HG03280 (cell line): ENCODE data around the gene ANKRD66.
"Not testable (repeated sequence)": the region's sequence is repeated elsewhere in the genome, so short reads cannot be mapped to it uniquely, and the experiment has no call there.

ENCODE experiments used
- ATAC-seq: cut with Tn5 transposase; IDR thresholded peaks from one replicate; pipeline ENCODE4 v1.9.1; 2021; ENCODE audit warnings: mild to moderate bottlenecking, moderate library complexity; ENCODE audit not compliant: unreplicated experiment

ANKRD66 gene

DNA sequence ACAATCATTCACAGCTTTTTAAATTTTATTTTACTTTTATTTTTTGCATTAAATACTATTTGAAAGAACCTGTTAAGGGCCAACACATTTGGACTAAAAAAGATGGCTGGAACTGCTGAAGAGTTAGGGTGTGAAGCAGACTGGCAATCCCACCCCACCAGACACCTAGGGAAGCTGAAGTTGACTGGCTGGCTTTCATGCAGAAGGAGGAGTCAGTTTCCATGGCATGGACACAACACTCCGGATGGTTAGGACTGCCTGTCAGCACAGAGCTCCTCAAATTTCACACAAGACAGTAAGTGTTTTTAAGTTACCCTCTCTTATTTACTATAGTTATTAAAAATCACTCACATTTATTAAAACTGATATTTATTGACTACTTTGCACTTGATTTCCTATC lies at the start of gene ANKRD66:
Gene ANKRD66 (plus strand): TSS at position 238 of the 400 bp plus-strand sequence. CDS start 5,016 bp downstream, outside the sequence.
- no peak for ATAC-seq

DNA sequence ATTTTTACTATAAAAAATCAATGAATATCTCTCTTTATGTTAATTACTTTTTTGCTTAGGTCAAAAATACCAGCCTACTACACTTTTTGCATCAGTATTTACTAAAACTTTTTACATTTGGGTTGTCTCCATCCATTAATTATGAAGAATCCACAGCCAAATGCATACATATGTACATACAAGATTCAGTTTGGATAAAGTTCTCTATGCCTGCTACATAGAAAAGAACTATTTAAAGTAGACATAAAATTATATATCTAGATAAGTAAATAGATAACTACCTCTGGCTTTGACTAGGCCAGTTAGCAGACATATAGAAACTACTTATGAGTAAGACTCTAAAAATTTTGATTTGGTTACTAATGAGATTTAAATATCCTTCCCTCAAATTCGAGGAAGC lies 46.8 kb upstream of the ANKRD66 start:
- ATAC-seq, result no peak

DNA sequence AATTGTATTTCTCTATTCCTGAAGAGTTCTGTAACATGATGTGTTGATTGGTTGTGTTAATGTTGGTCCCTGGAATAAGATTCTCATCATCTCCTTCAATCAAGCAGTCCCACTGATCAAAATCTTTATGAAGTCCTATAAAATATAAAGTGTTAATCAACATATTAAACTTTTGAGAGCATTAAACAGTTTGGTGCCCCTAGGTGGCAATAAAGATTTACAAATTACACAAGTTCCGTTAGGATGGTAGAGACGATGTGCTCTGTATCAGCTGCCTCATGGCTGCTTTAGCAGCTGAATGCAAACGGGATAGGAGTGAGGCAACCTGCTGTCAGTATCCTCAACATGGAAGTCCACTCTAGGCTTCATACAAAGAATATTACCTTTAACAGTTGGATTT lies 42.2 kb upstream of the ANKRD66 start:
- no peak for ATAC-seq

DNA sequence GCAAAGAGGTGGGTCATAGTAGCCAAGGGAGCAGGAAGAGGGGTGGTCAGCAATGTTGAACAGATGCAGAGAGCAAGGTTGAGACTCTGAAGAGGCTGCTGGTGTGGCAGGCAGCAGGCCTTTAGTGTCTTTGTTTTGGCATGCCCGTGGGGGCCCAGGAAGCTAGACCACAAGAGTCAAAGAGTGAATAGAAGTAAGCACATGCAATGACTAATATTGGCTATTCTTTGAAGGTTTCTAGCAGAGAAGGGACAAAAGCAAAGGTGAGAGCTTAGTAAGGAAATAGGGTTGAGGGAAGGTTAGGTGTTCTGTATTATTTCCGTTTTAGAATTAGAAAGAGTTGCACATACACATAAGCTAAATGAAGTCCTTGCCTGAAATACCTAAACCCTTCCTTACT lies 40.3 kb upstream of the ANKRD66 start:
- ATAC-seq, result no peak

DNA sequence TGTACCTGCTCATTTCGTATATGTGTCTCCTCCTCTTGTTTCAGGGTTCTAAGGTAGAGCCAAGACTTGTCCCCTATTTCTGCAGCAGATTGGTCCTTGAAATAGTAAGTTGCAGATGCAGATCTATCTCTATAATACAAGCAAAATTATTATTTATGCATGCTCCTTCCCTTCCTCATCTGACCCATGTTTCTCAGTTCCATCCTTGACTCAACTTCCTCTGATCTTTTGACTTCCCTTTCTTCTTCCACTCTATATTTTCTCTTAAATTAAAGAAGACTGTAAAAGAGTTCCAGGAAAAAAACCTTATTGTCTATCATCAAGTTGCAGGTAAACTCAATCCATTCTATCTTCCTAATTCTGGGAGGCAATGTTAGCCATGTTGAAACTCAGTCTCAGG lies 35.2 kb upstream of the ANKRD66 start:
- no peak for ATAC-seq

DNA sequence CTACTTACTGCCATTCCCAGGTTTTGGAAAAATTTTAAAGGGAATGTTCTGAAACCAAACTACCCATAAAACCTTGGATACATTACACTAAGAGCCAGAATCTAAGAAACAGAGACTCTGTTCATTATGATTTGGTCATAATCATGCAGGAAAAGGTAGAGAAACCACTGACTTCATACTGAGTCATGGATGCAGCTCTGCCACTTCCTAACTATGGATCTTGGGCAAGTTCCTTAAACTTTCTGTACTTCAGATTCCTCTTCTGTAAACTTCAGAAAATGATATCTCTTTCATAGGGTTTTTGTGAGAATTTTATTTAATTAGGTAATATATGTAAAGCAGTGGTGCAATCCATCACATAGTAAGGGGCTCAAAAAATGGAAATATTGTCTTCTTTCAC lies 31.6 kb upstream of the ANKRD66 start:
- no peak for ATAC-seq

DNA sequence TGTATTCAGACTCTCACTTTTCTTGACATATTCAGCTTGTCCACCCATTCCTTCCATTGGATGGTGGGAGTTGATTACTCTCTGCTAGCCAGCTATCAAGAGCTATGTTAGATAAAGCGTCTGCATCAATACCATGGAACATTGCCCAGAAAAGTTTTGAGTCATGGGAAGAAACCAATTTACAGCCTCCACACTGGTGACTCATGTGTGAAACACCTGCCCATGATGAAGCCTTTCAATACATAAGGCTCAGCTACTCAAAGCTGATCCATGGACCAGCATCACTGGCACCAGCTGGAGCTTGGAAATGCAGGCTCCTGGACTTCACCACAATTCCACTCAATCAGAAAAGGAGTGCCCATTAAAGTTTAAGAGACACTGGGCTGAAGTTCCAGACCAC lies 27.6 kb upstream of the ANKRD66 start:
- no peak for ATAC-seq

DNA sequence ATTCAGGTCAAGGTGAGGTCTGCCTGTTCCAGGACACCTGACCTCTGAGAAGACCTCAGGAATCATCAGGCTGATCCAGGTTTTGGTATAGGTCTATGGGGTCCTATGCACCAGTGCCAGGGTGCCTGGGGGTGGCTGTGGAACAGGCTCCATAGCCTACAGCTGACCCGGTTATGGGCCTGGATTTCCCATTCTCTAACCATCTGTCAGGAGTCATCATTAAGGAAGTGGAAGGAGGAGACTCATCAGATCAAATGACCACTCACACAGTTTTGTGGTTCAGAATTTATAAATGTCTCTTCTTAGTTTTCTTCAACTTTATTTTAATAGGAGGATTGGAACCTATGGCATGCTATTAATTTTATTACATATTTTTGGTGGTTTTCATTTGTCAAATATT lies 26.3 kb upstream of the ANKRD66 start:
- ATAC-seq, result no peak

DNA sequence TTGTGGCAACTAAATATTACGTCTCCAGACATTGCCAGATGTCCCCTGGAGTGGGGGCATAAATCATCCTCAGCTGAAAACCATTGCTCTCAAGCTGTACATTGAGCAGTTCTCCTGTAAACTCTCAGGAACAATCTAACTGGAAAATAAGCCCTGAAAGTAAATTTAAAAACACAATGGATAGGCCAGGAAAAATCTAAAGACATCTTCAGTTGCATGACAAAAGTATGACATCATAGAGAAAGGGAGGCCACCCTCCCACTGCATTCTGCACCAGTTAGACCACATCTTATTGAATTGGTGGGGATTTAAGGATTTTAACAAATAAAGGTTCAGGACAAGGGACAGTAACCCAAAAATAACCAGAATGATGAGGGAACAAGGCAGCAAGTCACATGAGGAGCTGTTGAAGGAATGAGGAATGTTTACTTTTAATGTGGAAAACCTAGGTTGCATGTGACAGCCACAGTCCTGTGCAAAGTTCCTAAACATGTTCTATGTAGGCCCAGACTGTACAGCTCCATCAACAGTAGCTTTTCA lies 16.9 kb upstream of the ANKRD66 start:
- no peak for ATAC-seq

DNA sequence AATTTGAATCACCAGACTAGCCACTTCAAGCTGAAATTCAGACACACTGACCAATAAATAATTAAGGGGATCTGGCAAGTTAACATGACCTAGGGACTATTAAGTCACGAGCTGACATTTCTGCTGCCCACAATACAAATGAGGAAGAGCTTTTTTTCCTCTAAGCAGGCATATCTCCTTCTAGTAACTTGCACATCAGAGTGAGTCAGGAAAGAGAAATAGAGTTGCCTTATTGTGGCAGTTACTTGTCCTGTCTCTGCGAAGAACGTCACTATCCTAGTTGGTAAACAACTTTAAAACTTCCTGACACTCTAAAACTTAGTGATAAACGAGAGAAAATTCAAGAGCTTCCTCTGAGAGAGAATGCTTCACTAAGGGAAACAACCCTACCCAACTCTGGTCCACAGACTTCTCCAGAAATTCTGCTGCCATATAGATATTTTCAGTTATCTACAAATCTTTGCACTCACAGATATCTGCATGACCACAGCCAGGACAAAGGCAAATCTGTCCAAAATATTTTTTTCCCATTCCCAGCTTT lies 15.7 kb upstream of the ANKRD66 start:
- ATAC-seq, result no peak

DNA sequence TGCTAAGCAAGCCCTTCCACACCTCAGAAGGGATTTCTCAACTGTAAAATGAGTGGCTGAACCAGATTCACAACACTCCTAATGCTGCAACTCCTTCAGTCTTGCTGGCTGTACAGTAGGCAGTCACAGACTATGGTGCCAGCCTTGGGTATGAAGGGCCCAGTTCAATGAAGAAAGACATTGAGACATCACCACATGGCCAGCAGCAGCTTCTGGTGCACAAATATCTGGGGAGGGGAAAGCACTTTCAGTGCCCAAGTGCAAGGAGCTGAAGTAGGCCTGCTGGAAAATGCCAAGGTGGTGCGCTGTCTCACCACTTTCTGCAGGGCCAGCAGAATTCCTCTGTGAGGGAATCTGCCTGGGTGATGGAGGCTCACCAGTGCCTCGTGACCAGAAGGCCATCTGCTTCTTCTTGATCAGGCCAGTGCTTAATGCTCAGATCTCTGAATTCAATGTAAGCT lies 13.4 kb upstream of the ANKRD66 start:
- no peak for ATAC-seq

DNA sequence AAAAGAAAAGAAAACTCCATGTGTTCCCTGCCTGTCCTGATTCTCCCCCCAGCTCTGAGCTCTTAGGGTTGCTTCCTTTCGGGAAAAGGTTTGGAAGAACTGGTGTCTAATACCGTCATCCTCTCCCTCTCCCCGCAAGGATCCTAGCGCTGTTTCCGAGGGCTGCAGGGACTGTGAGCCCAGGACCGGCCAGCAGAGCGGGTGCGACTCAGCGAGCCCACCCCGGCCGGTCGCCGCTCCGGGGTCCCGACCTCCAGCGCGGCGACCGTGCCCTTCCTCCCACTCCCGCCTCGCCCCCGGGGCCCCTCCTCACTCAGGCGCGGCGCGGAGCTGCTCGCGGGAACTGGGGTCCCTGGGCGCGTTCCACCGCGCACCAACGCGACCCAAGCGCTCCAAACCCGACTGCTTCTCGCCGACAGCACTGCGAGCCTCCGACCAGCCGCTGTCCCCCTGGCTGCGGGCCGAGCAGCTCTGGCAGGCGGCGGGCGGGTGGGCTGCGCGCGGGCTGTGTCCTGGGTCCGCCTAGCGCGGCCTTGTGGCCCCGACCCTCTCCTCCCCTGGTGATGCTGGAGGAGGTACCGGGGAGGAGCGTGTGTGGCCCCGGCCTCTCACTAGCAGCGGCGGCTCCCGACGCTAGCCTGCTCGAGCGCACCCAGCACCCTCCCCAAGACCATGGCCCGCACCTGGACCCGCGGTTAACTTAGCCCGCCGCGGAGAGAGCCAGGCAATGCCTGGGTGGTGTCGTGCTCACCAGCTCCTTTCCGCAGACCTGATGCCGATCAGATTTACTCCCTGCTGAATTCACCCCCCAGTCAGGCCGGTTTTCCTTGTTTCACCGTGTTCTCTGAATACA lies 11.6 kb upstream of the ANKRD66 start, which contains the start of gene PLA2G7:
Gene PLA2G7 (minus strand): TSS at position 509 of the 853 bp plus-strand sequence. CDS start 12,484 bp downstream, outside the sequence.
- no peak for ATAC-seq

DNA sequence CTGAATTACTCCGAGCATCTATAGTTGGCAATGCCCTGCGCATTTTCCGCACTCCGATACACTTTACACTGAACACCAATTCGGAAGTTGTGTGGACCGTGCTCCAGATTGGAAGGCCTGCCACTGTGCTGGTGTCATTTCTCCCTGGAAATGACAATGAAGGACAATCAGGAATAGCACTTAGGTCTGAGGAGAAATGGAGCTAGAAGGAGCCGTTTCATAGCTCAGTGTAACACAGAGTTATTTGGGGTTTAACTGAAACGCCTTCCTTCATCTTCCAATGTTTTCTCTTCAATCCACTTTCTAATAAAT lies 11.1 kb upstream of the ANKRD66 start:
- no peak for ATAC-seq

DNA sequence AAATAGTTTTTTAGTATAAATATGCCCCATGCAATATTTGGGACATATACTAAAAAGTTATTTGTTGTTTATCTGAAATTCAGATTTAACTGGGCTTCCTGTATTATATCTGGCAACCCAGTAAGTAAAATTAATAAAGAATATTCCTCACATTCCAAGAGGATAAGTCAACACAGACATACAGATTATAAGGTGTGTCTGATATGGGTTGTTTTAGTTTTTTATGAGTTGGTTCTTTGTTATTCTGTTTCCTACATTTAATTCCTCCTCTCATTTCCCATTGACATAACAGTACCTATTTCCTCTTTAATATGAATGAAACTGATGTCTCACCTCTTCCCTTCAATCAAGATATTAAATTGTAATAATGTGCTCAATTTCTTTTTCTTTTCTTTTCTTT lies 9.8 kb upstream of the ANKRD66 start:
- no peak for ATAC-seq

DNA sequence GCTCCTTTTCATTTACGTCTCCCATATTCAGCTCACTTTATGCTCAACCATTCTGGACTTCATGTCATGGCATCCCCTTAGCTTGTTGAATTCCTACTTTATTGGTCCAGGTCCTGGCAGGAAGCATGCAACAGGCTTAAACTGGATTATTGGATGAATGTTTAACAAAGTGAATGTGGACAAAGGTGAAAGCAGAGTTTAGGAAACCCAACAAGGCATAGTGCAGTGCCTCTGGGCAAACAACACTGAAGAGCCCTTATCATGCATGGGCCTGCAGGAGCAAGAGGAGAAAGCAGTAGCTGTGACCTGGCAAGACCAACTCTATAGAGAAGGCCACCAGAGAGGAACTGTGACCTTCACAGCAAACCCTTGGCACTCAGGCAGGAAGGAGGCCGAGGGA lies 5.3 kb upstream of the ANKRD66 start:
- no peak for ATAC-seq

DNA sequence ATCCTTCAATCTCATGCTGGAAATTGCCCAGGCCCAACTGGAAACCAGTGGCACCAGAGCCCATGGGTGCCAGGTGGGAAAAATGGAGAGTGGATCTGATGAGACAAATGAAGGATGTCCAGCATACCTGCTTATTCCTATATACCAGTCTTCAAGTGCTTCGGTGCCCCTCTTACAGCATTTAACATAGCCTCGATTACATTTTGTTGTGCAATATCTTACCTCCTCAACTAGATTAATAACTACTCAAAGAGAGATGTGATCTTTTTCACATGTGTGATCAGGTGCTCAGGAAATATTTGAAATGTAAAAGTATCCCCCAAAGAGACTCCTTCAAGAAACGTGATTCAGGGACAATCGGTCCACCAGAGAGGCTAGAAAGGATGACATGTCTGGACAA lies 4.8 kb upstream of the ANKRD66 start:
- no peak for ATAC-seq

DNA sequence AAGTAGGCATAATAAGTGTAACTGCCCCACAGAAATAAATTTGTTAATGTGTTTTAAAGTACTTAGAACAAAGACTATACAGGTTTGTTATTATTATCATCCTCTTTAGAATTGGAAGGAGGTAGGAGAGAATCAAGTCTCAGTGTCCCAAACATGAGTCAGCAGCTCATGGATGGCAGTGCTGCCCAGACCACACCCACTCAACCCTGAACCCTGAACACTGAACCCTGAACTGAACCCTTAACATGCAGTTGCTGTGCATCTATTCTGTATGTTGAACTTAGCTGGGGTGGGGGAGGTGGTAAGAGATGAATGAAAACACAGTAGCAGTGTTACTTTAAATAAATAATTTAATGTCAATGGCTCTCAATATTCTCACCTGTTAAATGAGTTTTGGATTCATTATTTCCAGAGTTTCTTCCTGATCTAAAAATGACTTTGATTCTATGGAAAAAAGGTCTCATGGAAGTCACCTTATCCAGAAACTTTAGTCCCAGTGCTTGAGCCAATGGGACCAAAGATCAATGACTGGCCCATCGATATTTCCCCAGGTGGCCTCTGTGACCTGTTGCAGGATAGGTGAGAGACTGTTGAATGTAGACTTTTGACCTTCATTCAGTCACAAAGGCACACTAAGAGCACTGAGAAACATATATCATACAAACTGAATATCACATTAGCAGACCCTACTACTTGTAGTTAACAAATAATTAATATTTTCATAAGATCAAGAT lies 3.1 kb upstream of the ANKRD66 start:
- ATAC-seq, result no peak

DNA sequence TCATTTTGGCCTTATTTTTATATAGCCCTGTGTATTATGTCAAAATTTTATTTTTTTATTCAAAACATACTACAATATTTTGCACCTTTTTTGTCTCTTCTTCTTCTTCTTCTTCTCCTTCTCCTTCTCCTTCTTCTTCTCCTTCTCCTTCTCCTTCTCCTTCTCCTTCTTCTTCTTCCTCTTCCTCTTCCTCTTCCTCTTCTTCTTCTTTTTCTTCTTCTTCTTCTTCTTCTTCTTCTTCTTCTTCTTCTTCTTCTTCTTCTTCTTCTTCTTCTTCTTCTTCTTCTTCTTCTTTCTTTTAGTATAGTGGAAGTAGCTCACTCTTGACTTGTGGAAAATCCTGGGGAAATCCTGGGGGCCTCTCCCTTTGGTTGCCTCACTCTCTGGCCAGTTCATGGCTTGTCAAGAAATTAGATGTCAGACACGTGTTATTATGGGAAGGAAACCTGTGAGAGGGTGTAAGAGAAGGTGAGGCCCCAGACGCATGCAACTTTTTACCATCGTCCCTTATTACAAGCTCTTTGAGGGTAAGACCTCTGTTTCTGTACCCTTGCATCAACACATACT lies 2.5 kb upstream of the ANKRD66 start:
- not testable (repeated sequence) for ATAC-seq

DNA sequence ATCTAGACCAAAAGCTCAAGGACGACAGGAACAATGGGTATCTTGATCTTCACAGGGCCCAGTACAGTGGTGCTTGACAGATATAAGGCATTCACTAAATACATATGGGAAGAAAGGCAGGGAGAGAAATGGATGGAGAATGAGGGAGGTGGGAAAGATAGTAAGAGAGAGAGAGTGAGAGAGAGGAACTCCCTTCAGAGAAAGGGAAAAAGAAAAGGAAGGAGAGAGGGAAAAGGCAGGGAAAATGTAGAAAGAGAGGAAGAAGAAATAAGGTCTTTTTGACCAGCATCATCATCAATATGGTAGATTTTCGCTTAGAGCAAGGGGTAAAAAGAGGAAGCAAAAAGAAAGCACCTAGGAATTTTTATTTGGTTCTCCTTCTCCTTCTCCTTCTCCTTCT lies 760 bp upstream of the ANKRD66 start:
- ATAC-seq, result no peak

DNA sequence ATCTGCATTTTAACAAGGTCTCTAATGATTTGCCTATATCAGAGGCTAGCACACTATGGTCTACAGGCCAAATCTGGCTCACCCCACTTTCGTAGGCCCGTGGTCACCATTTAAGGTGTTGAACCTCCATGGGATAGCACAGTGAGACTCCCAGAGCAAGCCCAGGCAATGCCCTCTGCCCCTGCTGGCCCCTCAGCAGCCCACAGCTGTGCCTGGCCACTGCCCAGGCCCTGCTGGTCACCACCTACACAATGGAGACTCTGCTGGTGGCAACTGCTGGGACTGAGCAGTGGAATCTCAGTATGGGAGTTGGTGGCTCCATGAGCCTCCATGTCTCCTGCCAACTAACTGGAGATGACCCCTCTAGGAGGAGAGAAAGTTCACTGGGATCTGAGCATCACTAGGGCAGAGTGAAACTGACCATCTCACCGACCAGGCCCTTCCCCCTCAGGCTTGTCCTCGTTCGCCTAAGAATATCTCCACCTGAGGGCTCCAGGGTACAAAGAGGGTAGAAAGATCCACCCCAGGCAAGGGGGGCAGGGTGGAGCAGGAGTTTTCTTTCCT lies 2.3 kb downstream of the ANKRD66 start:
- ATAC-seq, result no peak

DNA sequence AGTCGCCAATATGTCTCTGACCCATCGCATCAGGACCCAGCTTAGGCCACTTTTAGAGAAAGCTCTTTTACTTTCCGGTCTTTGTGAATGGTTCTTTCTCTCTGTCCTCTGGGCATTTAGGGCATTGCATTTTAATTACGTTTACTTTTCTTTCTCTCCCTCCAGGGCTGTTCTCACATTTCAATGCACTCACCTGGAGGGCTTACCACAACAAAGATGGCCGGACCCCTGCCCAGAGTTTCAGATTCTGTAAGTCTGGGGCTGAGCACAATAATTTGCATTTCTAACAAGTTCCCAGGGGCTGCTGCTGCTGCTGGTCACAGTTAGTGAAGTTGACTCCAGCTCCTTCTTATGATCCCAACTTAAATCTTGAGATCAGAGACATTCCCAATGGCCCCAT lies 3.0 kb downstream of the ANKRD66 start:
- ATAC-seq, result no peak
